NT2/D1 (cell line): ENCODE data around the gene TOPAZ1.

ENCODE experiments used
- YY1 ChIP-seq: IDR thresholded peaks from 2 replicates; pipeline ENCODE4 v1.6.1; 2011; ENCODE audit not compliant: insufficient read length, insufficient read depth
- ZNF274 ChIP-seq: IDR thresholded peaks from 2 replicates; pipeline ENCODE4 v1.6.1; 2011; ENCODE audit warnings: mild to moderate bottlenecking, low read depth, low read length

DNA sequence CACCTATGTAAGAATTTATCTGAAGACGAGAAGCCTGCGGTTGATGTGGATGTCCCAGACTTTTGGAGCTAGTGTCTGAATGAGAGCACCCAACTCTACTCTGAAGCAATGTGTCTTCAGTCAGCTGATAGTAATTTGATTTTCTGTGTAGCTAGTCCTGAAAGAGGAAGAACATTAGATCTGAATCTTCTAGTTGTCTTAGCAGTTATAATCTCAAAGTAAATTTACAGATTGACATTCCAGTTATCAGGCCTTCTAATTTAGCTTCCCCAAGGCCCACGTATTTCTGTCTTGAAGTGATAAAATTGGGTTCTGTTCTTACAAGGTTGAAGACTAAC, 98.3 kb downstream of the TOPAZ1 start:
- TF ChIP-seq ZNF274, result no peak
- TF ChIP-seq YY1, result no peak
